CD4-positive, alpha-beta T cell treated with Interleukin-6 at 100 ng/mL for 8 hours (primary cell): ENCODE measurements around the gene RNF217.
"Not testable (repeated sequence)": the region's sequence is repeated elsewhere in the genome, so short reads cannot be mapped to it uniquely, and the experiment has no call there.

ENCODE experiments used
- DNase-seq: peaks from one replicate; pipeline ENCODE4 v3.0.0-alpha.2; 2020; ENCODE audit warnings: mixed read lengths, low spot score

Gene RNF217

GRCh38 chr6:125125856-125126255 lies 163.6 kb downstream of the RNF217 start:
- not testable (repeated sequence) for DNase-seq

- no peak for DNase-seq
Observed at GRCh38 chr6:125129354-125129753, 167.1 kb downstream of the RNF217 start.

- no peak for DNase-seq
Observed at GRCh38 chr6:125132058-125132457, 169.8 kb downstream of the RNF217 start.

GRCh38 chr6:125136378-125136777 lies 174.1 kb downstream of the RNF217 start:
- no peak for DNase-seq

DNA sequence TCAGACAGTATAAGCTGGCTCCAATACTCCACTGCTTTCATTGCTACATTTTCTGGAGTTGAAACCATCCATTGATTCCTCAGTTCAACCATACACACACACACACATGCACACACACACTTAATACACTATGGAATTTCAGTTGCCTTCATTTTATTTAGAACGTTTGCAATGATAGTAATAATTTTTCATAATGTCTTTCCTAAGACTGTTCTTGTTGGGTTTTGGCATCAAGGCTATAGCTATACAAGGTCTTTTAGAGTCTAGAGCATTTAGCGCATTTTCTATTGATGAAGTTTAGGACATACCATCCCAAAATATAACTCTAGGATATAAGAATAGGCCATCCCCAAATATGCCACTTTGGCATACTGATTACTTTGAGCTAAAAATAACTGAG lies 175.8 kb downstream of the RNF217 start:
- no peak for DNase-seq

GRCh38 chr6:125140808-125141207 lies 178.6 kb downstream of the RNF217 start:
- DNase-seq, result no peak
